GM12878 (cell line): ENCODE results near the gene VSTM2B.

Source experiments
- GABPA ChIP-seq: IDR thresholded peaks from 2 replicates; pipeline ENCODE4 v1.6.1; 2014; ENCODE audit warnings: antibody characterized with exemption, low read depth, mild to moderate bottlenecking, inconsistent platforms
- POLR2AphosphoS5 ChIP-seq: IDR thresholded peaks from 2 replicates; pipeline ENCODE4 v1.6.1; 2011; ENCODE audit warnings: mild to moderate bottlenecking, low read length, inconsistent platforms

DNA sequence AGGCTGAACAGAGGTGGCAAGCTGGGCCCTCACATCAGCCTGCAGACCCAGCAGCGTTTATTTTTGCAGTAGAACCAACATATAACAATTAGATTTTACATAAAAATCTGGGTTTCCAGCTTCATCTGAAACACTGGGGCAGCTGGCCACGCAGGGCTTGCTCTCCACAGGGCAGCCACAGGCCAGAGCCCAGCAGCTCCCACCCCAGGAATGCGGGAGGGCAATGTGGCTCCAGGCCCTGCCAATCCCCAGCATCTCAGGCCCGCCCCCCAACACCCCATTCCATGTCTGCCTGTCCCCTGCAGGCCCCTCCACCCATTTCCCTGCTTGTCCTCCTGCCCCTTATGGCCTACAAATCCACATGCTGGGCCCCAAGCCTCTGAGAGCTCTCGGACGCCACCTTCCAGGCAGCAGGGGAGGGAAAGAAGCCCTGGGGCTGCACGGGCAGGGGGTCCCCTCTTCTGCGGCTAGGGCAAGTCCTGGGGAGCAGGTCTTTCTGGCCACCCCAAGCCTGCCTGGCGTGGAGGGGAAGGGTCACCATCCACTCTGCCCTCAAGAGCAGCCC is 15.0 kb upstream of the VSTM2B start:
- TF ChIP-seq POLR2AphosphoS5, result no peak
- TF ChIP-seq GABPA, result no peak
